ENCODE measurements around the gene C1QA.

The C1QA gene

GRCh38 chr1:22676916-22677583 is 40.6 kb downstream of the C1QA start:
- no peak for DNase-seq

GRCh38 chr1:22677931-22678896 is 41.8 kb downstream of the C1QA start:
- no peak for DNase-seq

- DNase-seq: no peak
Observed at GRCh38 chr1:22680726-22681125, 44.3 kb downstream of the C1QA start.

GRCh38 chr1:22681556-22682276 is 45.3 kb downstream of the C1QA start:
- DNase-seq: no peak

DNA sequence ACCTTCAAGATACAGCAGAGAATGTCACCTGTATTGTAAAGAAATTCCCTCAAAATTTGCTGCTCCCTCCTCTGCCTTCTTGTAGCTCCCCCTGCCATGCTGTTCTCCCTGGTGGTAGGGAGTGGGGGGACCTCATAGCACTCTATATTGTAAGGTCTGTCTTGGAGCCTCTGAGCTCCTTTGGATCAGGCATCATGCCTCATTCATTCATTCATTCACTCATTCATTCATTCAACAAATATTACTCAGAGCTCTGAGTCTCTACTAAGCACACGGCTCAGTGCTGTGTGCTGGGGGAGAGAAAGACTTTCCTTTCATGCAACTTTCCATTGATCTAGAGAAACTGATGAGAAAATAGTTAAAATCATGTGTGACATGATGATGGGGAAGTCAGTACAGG is 47.1 kb downstream of the C1QA start:
- DNase-seq: no peak

DNA sequence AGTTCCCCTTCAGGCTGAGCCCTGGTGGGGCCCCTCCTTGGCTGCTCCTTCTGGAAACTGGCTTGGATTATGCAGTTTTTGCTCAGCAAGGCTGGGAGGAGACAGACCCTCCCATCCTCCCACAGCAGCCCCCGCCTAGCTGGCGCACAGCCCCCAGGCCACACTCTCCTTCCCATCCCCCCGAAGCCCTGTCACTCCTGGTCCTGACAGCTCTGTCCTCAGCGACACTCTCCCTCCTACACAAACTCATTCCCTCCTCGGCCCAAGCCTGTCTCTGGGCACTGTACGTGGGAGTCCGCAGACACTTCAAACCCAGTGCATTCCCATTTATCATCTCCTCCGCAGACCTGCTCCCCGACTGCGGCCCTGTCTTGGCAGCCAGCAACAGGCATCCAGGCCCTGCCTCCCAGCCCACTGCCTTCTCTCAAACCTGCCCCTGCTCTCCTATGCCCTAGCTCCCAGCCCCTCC is 49.2 kb downstream of the C1QA start:
- no peak for DNase-seq

GRCh38 chr1:22687191-22687590 is 50.8 kb downstream of the C1QA start:
- DNase-seq: no peak

- no peak for DNase-seq
Observed at GRCh38 chr1:22688466-22688865, 52.0 kb downstream of the C1QA start.
